Coronary artery (tissue), 2 donors: ENCODE results near the gene SV2A.
"Not testable (repeated sequence)": the region's sequence is repeated elsewhere in the genome, so short reads cannot be mapped to it uniquely, and the experiment has no call there.

Experiments used
- DNase-seq: peaks from one replicate; pipeline ENCODE4 v3.0.0-alpha.2; 2017; ENCODE audit warnings: low spot score
- H3K27ac ChIP-seq, 2 donors: fragments of 200-600 bp; sonication (generic); one replicate each; pipeline ENCODE4 v1.5.1; 2016 to 2019
- H3K4me3 ChIP-seq: fragments of 200-600 bp; sonication (generic); 2 replicates; pipeline ENCODE4 v1.5.1; 2016; ENCODE audit warnings: mild to moderate bottlenecking, moderate library complexity
- TF ChIP-seq, protein P1 (sequence below): fragments of 200-600 bp; sonication (generic); IDR thresholded peaks from one replicate; pipeline ENCODE4 v1.5.1; 2019; ENCODE audit warnings: antibody characterized with exemption

SV2A gene

DNA sequence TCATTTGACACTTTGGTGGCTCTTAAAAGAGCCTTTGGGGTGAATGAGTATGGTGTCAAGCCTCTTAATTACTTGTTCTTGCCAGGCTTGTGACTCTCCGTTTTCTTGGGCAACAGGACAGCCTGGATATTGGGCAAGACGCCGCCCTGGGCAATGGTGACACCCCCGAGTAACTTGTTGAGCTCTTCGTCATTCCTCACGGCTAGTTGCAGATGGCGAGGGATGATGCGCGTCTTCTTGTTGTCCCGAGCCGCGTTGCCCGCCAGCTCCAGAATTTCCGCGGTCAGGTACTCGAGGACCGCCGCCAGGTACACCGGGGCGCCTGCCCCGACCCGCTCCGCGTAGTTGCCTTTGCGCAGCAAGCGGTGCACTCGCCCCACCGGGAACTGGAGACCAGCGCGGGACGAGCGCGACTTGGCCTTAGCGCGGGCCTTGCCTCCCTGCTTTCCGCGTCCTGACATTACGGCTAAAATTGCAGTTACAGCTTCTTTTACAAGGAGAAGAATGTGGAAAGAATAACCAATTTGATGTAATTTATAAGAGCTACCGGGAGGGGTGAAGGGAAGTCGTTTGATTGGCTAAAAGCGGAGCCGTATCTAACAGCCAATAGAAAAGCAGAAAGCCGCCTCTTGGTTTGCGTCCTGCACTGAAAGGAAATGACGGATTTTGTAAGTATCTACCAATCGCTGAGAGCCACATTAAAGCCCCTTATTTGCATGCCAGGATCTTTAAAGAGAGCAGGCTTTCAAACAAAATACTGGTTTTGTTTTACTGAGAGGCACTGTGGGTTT is 30.0 kb downstream of the SV2A start:
- TF ChIP-seq, protein P1, sequence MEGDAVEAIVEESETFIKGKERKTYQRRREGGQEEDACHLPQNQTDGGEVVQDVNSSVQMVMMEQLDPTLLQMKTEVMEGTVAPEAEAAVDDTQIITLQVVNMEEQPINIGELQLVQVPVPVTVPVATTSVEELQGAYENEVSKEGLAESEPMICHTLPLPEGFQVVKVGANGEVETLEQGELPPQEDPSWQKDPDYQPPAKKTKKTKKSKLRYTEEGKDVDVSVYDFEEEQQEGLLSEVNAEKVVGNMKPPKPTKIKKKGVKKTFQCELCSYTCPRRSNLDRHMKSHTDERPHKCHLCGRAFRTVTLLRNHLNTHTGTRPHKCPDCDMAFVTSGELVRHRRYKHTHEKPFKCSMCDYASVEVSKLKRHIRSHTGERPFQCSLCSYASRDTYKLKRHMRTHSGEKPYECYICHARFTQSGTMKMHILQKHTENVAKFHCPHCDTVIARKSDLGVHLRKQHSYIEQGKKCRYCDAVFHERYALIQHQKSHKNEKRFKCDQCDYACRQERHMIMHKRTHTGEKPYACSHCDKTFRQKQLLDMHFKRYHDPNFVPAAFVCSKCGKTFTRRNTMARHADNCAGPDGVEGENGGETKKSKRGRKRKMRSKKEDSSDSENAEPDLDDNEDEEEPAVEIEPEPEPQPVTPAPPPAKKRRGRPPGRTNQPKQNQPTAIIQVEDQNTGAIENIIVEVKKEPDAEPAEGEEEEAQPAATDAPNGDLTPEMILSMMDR = no peak
- H3K4me3 ChIP-seq = peak overlapping the region; percentile 81

DNA sequence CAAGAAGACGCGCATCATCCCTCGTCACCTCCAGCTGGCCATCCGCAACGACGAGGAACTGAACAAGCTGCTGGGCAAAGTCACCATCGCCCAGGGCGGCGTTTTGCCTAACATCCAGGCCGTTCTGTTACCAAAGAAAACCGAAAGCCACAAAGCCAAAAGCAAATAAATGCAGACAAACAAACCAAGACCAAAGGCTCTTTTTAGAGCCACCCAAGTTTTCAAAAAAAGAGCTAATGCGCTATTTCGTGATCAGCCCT is 30.5 kb downstream of the SV2A start:
- DNase-seq = not testable (repeated sequence)
- Histone ChIP-seq H3K4me3 (peak overlapping the region; percentile 81), H3K27ac (peak overlapping the region; percentile 97 to 98)

More for the DNA sequence above, 30.0 kb downstream of the SV2A start:
- peak; percentile 92 for DNase-seq
- H3K27ac ChIP-seq = peak overlapping the region; percentile 97 to 98

DNA sequence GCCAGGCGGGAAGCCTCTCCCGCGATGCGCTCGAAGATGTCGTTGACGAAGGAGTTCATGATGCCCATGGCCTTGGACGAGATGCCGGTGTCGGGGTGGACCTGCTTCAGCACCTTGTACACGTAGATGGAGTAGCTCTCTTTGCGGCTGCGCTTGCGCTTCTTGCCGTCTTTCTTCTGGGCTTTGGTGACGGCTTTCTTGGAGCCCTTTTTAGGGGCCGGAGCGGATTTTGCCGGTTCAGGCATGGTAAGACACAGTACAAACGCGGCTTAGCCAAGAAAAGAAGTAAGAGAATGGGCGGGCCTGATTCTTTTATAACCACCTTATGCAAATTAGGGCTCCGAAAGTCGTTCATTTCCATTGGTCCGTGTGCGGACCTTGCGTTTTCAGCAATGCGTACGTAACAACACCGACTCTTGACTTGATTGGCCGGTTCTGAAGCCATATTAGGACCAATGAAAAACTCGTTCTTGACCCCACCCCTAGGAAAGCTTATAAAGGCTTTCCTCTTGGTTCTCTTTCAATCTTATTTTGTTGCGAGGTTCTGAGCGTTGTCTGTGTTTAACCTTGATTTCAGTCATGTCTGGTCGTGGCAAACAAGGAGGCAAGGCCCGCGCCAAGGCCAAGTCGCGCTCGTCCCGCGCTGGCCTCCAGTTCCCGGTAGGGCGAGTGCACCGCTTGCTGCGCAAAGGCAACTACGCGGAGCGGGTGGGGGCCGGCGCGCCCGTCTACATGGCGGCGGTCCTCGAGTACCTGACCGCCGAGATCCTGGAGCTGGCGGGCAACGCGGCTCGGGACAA is 31.0 kb downstream of the SV2A start:
- TF ChIP-seq, protein P1 = no peak

DNA sequence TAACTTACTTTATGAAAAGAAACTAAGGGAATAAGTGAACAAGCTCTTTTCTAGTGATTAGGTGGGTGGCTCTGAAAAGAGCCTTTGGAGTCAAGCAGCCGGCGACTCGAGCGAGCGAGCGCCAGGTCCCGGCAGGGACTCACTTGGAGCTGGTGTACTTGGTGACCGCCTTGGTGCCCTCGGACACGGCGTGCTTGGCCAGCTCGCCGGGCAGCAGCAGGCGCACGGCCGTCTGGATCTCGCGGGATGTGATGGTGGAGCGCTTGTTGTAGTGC is 31.6 kb downstream of the SV2A start:
- Histone ChIP-seq H3K27ac (peak overlapping the region; percentile 98), H3K4me3 (peak overlapping the region; percentile 81)
- not testable (repeated sequence) for DNase-seq

More for the DNA sequence above, 31.0 kb downstream of the SV2A start:
- H3K27ac ChIP-seq = peak overlapping the region; percentile 98
- peak overlapping the region; percentile 81 for H3K4me3 ChIP-seq
- peak; percentile 94 for DNase-seq

DNA sequence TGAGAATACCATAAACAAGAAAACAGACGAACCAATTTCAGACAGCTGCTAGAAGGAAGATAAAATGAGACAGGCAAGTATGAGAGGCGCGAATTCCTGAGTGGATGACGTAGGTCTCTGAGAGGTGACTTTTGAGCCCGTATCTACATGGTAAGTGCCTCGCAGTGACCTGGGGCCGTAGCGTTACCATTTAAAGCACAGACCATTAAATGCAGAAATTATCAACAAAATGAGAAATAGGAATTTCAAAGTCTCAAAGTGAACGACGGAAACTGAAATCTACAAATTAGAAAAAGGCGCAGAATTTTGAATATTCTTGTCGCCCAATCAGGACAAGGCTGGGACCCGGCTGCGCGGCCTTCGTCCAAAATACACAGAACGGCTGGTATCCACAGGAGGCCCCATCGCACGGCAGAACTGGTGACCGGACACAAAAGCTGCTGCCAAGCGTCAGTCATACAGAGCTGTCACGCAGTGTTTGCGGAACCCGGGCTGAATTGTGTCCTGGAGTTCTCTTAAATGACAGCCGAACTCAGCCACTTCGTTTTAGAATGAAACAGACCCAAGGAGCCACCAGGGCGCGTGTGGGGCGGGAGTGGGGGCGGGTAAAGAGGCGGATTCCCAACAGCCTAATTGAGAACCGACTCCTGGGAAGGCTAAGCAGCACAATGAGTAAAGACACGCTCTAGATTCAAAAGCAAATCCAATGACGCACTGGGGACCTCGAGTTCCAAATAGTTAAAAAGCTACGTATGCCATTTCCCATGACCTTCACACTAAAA is 32.1 kb downstream of the SV2A start:
- Histone ChIP-seq H3K4me3 (peak overlapping the region; percentile 81), H3K27ac (peak overlapping the region; percentile 98)
- peak; percentile 95 for DNase-seq
- TF ChIP-seq, protein P1 = no peak

DNA sequence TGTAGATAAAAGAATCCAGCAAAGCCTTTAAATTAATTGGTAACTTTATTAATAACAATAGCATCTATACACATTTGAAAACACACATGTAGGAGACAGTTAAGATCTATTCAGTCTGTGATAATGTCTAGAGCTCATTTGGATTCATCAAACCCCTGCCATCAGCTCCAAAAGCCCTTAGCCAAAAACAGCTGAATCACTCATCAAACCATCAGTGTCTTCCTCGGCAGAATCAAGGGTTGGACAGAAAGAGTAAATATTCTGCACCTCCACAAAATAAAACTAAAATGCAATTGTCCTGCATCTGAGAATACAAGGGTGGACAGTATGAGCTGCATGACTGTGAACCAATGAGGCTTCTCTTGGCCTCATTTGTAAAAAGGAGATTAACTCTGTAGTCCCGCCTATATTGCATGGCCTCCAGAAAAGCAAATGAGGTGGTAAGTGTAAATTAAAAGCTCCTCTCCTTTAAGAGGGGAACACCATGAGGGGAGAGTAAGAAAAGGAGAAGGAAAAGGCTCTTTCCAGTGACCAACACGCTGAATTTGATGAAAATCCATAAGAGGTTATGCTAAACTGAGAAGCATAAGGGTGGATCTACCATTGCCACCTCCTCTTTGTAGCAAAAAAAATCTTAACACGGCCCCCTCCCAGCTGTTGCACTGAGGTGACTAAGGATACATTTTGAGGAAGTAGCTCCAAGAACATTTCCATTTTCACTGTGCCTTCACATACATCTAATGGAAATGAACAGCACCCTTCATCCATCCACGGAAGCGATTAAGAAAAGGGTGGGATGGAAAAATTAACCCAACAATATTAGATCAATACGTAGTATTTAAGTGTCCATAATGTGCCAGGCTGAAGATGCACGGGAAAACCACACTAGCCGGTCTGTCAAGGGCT is 33.0 kb downstream of the SV2A start:
- DNase-seq = no peak
- H3K4me3 ChIP-seq = peak overlapping the region; percentile 81
- peak overlapping the region; percentile 98 for H3K27ac ChIP-seq
- TF ChIP-seq, protein P1 = no peak

DNA sequence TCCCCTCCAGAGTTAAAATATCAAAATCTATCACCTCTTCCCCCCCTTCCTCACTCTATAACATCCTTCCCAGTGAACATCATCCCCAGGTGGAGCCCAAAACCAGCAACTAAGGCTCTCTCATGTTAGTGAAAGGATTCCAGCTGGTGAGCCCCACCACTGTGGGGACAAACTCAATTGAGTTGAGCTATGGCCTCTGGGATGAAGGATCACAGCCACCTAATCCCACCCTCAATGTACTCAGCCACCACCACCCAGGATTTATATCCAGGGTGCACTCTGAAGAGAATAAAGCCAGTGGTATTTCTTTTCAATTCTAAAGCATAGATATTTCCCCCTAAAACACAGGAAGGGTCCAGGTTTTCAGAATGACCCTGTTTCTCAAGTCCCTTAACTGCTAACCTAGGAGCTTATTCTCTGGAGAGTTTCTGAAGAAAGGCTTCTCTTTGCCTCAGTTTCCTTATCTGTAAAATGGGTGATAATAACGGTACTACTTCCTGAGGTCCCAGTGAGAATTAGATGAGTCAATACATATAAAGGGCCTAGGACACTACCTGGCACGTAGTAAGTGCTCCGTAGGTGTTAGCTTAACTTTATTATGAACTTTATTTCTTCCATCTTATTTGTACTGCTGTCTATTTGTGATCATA is 33.9 kb downstream of the SV2A start:
- Histone ChIP-seq H3K27ac (no peak overlapping the region), H3K4me3 (no peak overlapping the region)
- DNase-seq = no peak
- TF ChIP-seq, protein P1 = no peak
